OCI-LY3 (cell line): ENCODE data around the gene TMEM163.

Experiments
- H2AFZ ChIP-seq: fragments of 200-600, 300-600 bp; shearing (Covaris generic); 2 replicates; pipeline ENCODE4 v1.6.0; 2014; ENCODE audit warnings: antibody characterized with exemption, low read depth, low read length
- H3K27ac ChIP-seq: fragments of 200-600, 300-600 bp; sonication (generic); 2 replicates; pipeline ENCODE4 v1.5.1; 2014; ENCODE audit warnings: mild to moderate bottlenecking, low read length, moderate library complexity, mixed read lengths
- H3K27me3 ChIP-seq: fragments of 200-600, 300-600 bp; sonication (generic); 2 replicates; pipeline ENCODE4 v1.6.1; 2014; ENCODE audit warnings: low read depth, low read length, mixed read lengths
- H3K36me3 ChIP-seq: fragments of 200-600, 300-600 bp; sonication (generic); replicated peaks from 2 replicates; pipeline ENCODE3; 2014; ENCODE audit warnings: low read depth, low read length, mixed read lengths
- H3K4me1 ChIP-seq: fragments of 300-600, 200-600 bp; sonication (generic); 2 replicates; pipeline ENCODE4 v1.6.1; 2014; ENCODE audit warnings: low read length, mixed read lengths
- H3K4me2 ChIP-seq: fragments of 200-600, 300-600 bp; sonication (generic); 2 replicates; pipeline ENCODE4 v1.6.1; 2014; ENCODE audit warnings: low read length, mixed read lengths
- H3K4me3 ChIP-seq: fragments of 300-600, 200-600 bp; sonication (generic); 2 replicates; pipeline ENCODE4 v1.5.1; 2014; ENCODE audit warnings: antibody characterized with exemption, mild to moderate bottlenecking, low read length, moderate library complexity
- H3K79me2 ChIP-seq: fragments of 300-600, 200-600 bp; shearing (Covaris generic); 2 replicates; pipeline ENCODE4 v1.6.1; 2014; ENCODE audit warnings: mild to moderate bottlenecking, low read length, mixed read lengths
- H3K9ac ChIP-seq: fragments of 300-600, 200-600 bp; shearing (Covaris generic); 2 replicates; pipeline ENCODE4 v1.6.0; 2014; ENCODE audit warnings: mild to moderate bottlenecking, low read length, moderate library complexity
- H3K9me3 ChIP-seq: fragments of 200-600, 300-600 bp; shearing (Covaris generic); 2 replicates; pipeline ENCODE4 v1.6.1; 2014; ENCODE audit warnings: low read length, mixed read lengths; ENCODE audit not compliant: insufficient read depth
- H4K20me1 ChIP-seq: fragments of 200-600, 300-600 bp; sonication (generic); 2 replicates; pipeline ENCODE4 v1.6.1; 2016; ENCODE audit warnings: low read length, mixed read lengths; ENCODE audit not compliant: insufficient read depth
- CTCF ChIP-seq: fragments of 200-600, 300-600 bp; sonication (generic); IDR thresholded peaks from 2 replicates; pipeline ENCODE4 v1.5.1; 2014; ENCODE audit warnings: antibody characterized with exemption, low read length, low read depth
- EZH2phosphoT487 ChIP-seq: fragments of 200-600 bp; shearing (Covaris generic); IDR thresholded peaks from 2 replicates; pipeline ENCODE4 v1.6.1; 2018; ENCODE audit warnings: antibody characterized with exemption, mixed run types, low read depth

TMEM163 gene

GRCh38 chr2:134674687-134675086 is 44.1 kb downstream of the TMEM163 start:
- TF ChIP-seq CTCF (no peak), EZH2phosphoT487 (no peak)
- Histone ChIP-seq H3K4me3 (no peak overlapping the region), H4K20me1 (peaks cover 69% of the 10 kb centered on the region), H3K27ac (no peak overlapping the region), H3K4me1 (no peaks in the 10 kb centered on the region), H3K4me2 (no peak overlapping the region), H3K27me3 (no peaks in the 10 kb centered on the region), H3K79me2 (peaks cover 82% of the 10 kb centered on the region), H3K36me3 (no peaks in the 10 kb centered on the region), H3K9ac (no peak overlapping the region), H3K9me3 (no peaks in the 10 kb centered on the region), H2AFZ (no peak overlapping the region)

GRCh38 chr2:134671513-134671912 is 47.3 kb downstream of the TMEM163 start:
- TF ChIP-seq EZH2phosphoT487: no peak
- no peak for TF ChIP-seq CTCF

GRCh38 chr2:134670955-134671354 is 47.8 kb downstream of the TMEM163 start:
- H3K4me3 ChIP-seq: no peak overlapping the region
- H3K79me2 ChIP-seq: peaks cover 80% of the 10 kb centered on the region
- peaks cover 14% of the 10 kb centered on the region for H3K4me1 ChIP-seq
- H3K9me3 ChIP-seq: no peaks in the 10 kb centered on the region
- H4K20me1 ChIP-seq: peaks cover 70% of the 10 kb centered on the region; the same call in 1 of the 2 replicates
- no peak for TF ChIP-seq CTCF
- TF ChIP-seq EZH2phosphoT487: no peak
- no peak overlapping the region for H3K9ac ChIP-seq
- no peak overlapping the region for H3K4me2 ChIP-seq
- H3K27ac ChIP-seq: no peak overlapping the region
- no peaks in the 10 kb centered on the region for H3K36me3 ChIP-seq
- H3K27me3 ChIP-seq: no peaks in the 10 kb centered on the region
- H2AFZ ChIP-seq: no peak overlapping the region

More at GRCh38 chr2:134671513-134671912, 47.3 kb downstream of the TMEM163 start:
- Histone ChIP-seq H4K20me1 (peaks cover 66% of the 10 kb centered on the region; the same call in 1 of the 2 replicates), H3K4me3 (no peak overlapping the region), H2AFZ (no peak overlapping the region), H3K4me2 (no peak overlapping the region), H3K27ac (no peak overlapping the region), H3K36me3 (no peaks in the 10 kb centered on the region), H3K9me3 (no peaks in the 10 kb centered on the region), H3K79me2 (peaks cover 80% of the 10 kb centered on the region), H3K9ac (no peak overlapping the region), H3K4me1 (peaks cover 9% of the 10 kb centered on the region), H3K27me3 (no peaks in the 10 kb centered on the region)

GRCh38 chr2:134669731-134670669 is 48.8 kb downstream of the TMEM163 start:
- no peaks in the 10 kb centered on the region for H3K9me3 ChIP-seq

More at GRCh38 chr2:134669731-134670669, 48.8 kb downstream of the TMEM163 start:
- no peak overlapping the region for H3K27ac ChIP-seq
- peaks cover 76% of the 10 kb centered on the region; the same call in 1 of the 2 replicates for H4K20me1 ChIP-seq
- no peak overlapping the region for H2AFZ ChIP-seq
- no peak overlapping the region for H3K9ac ChIP-seq
- peaks cover 23% of the 10 kb centered on the region for H3K4me1 ChIP-seq
- peaks cover 83% of the 10 kb centered on the region for H3K79me2 ChIP-seq
- no peak overlapping the region for H3K4me2 ChIP-seq
- TF ChIP-seq CTCF: no peak
- no peak overlapping the region for H3K4me3 ChIP-seq
- H3K27me3 ChIP-seq: no peaks in the 10 kb centered on the region
- no peaks in the 10 kb centered on the region for H3K36me3 ChIP-seq
